Measurements from ENCODE around the gene WFDC2.

WFDC2 gene, protein sequence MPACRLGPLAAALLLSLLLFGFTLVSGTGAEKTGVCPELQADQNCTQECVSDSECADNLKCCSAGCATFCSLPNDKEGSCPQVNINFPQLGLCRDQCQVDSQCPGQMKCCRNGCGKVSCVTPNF

DNA sequence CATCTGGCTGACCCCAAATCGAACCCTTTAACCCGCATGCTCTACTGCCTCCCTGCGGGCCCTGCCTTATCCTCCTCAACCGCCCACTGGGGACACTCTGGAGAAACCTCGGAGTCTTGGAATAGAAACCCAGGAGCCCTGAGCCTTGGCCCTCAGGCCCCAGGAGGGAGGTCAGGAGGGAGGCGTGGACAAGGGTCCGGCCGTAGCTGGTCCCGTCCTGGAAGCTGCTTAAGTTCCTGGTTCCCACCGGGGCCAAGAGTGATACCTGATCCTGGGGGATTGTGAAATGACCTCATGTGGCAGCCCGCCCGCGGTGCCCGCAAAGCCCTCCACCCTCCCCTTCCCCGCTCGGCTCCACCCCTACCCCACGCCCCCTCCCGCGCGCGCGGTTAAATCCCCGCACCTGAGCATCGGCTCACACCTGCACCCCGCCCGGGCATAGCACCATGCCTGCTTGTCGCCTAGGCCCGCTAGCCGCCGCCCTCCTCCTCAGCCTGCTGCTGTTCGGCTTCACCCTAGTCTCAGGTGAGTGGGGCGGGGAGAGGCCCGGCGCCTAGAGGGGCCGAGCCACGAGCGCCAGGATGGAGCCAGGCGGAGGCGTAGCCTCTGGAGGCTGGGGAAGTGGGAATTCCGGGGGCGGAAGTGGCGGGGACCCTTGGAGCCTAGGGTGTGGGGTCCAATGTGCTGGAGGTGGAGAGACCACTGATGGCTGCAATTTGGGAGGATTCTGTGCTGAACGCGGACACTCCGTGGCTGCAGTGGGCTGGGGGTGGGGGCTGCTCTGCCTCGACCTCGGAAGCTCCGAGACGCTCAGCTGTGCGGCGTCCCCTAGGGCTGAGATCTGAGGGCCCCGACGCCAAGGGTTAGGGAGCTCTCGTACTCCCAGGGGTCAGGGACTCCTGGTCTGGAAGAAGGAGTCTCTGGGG, at the start of gene WFDC2:
WFDC2 (plus strand) TSS at position 418 of the 926 bp plus-strand sequence; CDS start at position 447, 29 bp downstream.
- DNase-seq: no peak

DNA sequence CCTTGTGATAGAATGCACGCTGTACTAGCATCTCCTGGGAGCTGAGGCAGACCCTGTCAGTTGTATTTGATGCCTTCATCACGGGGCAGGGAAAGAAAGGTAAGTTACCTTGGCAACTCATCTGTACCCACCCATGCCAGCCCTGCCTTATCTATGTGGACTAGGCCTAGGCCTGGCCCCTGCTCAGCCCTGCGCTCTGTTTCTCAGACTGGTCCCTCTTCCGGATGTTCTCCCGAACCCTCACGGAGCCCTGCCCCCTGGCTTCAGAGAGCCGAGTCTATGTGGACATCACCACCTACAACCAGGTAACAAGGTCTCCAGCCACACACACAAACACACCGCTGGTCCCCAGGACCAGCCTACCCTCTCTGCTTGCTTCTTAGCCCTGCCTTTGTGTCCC, 49.4 kb upstream of the WFDC2 start:
- DNase-seq: no peak

DNA sequence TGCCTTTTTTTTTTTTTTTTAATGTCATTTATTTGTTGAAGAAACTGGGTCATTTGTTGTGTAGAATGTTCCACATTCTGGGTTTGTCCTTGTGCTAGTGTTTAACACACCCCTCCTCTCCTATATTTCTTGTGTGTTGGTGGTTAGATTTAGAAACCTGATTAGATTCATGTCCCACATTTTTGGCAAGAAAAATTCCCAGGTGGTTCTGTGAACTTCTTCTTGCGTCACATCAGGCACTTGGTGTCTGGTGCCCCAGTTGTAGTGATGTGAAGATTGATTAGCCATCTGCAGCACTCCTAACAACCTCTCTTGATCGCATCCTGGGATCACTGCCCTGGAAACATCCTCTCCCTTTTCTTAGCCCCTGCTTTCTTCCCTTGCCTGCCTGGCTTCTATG, 45.9 kb upstream of the WFDC2 start:
- no peak for DNase-seq

DNA sequence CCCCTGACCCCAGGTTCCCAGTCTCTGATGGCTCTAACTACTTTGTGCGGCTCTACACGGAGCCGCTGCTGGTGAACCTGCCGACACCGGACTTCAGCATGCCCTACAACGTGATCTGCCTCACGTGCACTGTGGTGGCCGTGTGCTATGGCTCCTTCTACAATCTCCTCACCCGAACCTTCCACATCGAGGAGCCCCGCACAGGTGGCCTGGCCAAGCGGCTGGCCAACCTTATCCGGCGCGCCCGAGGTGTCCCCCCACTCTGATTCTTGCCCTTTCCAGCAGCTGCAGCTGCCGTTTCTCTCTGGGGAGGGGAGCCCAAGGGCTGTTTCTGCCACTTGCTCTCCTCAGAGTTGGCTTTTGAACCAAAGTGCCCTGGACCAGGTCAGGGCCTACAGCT, 44.0 kb upstream of the WFDC2 start:
- DNase-seq: no peak

DNA sequence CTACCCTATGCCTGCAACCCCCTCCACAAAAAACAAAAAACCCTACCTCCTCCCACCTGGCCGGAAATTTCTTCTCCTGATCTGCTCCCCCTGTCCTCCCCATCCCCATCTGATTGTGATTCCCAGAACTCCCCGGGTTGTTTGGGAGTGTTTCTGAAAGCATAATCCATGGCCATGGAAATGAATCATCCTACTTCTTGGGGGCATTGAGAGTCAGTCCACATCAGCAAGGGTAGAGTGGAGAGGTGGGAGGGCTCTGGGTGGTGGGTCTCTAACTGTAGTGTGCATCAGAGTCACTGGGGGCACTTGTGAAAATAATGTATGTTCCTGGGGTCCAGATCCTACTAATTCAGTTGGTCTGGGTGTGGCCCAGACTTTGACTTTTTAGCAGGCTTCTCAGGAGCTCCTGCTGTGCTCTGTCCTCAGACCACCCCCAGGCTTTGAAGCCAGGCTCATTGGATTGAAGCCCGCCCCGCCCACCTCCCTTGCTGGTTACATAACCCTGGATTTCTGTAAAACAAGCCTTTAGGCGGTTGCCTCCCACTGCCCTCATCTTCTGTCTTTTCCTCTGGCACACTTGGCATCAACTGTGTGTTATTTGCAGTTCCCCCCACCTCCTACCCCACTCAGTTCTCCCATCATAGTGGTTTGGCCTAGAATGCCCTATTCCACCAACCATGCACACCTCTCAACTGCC, 43.1 kb upstream of the WFDC2 start:
- DNase-seq: no peak

DNA sequence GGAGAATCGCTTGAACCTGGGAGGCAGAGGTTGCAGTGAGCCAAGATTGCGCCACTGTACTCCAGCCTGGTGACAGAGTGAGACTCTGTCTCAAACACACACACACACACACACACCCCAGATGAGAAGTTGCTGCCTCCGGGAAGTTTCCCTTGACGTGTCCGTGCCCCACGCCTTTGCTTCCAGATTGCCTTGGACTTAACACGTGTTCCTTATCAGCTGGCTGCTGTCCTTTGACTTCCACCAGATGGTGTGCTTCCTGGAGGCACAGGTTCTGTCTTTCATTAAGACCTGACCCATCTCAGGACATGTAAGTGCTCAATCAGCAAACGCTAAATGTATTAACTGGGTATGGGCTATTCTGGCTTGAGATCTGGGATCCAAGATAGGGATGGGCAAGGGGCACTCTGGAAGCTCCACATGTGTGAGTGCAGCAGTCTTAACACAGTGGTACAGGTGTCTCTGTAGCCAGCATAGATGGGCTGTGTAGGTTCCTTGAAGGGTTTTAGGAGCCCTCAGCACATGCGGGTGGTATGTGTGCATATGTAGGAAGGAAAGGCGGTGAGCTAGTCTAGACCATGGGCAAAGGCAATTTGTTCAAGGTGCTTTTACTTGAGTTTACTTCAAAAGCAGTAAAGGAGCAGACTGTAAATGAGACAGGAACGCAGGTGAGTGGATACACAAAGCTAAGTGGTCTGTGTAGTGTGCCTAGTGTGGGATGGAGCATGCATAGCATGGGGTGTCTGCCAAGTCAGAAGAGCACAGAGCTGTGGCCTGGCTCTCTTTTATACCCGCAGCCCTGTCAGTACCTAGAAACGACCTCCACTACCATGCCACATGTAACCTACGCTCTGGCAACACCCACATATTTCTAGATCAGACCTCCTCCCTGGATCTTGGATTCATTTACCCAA, 42.1 kb upstream of the WFDC2 start:
- no peak for DNase-seq

DNA sequence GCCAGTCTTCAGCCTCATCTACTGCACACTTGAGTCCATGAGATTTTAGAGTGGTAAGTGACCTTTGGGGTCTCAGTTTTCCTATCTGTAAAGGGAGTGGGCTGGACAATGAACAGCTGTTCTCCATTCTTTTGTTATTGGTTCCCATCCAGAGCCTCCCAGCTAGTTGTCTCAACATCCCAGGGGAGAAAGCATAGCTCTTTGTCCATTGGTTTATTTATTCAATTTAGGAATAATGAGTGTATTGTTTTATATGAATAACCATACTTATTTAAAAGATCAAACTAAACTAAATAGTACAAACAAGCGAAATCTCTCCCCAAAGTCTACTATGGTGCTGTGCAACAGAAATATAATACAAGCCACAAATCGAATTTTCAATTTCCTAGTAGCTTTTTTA, 39.9 kb upstream of the WFDC2 start:
- DNase-seq: no peak

DNA sequence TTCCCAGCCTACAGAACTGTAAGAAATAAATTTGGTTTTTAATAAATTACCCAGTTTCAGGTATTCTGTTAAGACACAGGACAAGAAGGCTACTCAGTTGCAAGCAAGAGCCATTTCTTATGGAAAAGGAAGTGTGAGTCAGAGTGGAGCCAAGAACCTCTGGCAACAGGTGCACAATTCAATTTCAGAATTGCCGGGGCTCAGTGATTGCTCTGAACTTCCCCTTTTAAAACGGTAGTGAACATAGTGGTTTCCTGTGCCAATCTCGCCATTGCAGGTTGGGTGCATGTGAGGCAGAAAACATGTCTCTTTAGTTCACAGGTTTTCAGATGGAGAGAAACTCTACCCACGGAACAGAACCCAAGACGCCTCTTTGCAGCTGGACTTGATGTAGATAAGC, 37.3 kb upstream of the WFDC2 start:
- no peak for DNase-seq

DNA sequence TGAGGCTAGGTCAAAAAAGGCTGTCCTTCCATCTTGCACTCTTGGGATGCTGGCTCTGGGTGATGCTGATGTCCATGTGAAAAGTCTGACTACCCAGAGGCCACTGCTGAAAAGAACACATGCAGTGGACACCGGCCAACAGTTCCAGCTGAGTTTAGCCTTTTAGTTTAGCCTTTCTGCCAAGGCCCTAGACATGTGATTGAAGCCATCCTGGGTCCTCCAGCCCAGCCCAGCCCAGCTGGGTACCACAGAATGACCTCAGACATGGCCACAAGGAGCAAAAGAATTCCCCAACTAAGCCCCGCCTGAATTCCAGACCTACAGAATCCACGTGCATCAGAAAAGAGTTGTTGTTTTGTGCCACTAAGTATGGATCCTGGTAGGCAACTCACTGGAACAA, 36.2 kb upstream of the WFDC2 start:
- DNase-seq: no peak

DNA sequence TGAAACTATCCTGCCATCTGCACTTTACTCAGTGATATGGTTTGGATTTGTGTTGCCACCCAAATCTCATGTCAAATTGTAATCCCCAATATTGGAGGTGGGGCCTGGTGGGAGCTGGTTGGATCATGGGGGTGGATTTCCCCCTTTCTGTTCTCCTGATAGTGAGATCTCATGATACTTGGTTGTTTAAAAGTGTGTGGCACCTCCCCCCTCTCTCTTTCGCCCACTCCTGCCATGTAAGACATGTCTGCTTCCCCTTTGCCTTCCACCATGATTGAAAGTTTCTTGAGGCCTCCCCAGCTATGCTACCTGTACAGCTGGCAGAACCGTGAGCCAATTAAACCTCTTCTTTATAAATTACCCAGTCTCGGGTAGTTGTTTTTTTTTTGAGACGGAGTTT, 35.6 kb upstream of the WFDC2 start:
- DNase-seq: no peak

DNA sequence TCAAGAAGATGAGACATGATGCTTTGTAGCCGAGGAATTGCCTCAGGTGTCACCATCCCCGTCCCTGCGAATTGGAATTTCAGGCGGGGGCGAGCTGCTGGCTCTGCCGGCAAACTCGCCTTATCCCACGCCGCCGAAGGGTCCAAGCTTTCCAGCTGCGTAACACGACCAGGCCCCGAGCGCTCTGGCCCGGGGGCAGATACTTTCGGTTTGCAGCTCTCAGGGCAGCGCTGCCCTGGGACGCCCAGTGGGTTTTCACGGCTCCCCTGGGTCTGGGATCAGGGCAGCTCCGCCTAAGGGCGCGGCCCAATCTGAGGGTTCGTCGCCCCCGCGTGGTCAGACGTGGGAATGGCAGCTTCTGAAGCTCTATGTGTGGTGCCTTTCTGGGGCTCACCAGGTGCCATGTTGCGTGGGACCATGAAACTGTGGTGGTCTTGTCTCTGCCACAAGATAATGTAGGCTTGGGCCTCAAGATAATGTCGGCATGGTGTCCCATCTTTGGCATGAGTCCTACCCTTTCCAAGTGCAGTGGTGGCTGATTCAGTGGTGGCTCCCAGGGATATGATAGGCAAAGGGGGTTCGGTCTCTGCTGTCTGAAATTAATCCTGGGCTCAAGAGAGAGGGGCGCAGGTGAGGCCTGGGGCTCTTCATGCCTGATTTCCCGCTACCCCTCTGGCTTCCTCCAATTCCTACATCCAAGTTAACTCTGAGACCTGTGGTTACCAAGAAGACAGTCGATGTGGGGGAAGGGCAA, 32.6 kb upstream of the WFDC2 start:
- peak; percentile 42 to 76 for DNase-seq

DNA sequence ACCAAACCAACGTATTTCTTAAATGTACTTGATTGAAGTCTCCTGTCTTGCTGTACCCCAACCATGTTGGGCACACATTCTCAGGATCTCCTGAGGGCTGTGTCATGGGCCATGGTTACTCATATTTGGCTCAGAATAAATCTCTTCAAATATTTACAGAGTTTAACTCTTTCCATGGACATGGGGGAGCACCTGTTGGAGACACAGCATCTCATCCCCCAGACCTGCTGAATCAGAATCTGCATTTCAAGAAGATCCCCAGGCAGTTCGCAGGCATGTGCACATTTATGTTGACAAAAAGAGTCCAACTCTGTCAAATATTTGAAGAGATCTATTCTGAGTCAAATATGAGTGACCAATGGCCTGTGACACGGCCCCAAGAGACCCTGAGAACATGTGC, 29.1 kb upstream of the WFDC2 start:
- DNase-seq: no peak

DNA sequence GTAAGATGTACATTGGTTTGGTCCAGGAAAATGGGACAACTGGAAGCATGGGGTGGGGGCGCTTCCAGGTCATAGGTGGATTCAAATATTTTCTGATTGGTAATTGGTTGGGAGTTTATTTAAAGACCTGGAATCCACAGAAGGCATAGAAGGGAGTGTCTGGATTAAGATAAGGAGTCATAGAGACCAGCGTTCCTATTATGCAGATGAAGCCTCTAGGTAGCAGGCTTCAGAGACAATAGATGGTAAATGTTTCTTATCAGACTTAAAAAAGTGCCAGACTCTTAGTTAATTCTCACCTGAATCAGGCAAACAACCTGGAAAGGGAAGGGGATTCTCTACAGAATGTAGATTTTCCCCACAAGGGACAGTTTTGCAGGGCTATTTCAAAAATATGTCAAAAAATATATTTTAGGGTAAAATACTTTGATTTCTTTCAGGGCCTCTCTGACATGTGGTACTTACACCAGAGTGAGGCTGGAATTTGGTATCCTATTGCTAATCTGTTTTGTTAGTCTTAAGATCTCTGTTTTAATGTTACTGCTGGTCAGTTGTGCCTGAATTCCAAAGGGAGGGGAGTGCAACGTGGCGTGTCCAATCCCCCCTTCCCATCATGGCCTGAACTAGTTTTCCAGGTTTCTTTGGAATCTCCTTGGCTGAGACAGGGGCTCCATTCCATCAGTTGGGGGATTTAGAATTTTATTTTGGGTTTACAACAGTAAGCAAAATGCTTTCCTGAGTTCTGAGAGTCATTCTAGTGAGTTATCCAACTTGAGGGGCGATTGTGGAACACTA, 28.5 kb upstream of the WFDC2 start:
- no peak for DNase-seq

DNA sequence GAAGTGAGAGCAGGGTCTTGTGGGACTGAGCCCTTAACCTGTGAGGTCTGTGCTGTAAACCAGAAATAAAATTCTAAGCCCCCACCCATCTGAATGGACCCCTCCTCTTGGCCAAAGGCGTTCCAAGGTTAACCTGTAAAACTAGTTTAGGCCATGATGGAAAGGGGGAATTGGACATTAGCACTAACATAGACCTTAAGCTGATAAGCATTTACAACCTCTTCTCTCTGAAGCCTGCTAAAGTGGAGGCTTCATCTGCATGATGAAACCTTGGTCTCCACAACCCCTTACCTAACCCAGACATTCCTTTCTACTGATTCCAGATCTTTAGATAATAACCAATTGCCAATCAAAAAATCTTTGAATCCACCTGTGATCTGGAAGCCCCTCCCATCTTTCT, 27.8 kb upstream of the WFDC2 start:
- DNase-seq: no peak

DNA sequence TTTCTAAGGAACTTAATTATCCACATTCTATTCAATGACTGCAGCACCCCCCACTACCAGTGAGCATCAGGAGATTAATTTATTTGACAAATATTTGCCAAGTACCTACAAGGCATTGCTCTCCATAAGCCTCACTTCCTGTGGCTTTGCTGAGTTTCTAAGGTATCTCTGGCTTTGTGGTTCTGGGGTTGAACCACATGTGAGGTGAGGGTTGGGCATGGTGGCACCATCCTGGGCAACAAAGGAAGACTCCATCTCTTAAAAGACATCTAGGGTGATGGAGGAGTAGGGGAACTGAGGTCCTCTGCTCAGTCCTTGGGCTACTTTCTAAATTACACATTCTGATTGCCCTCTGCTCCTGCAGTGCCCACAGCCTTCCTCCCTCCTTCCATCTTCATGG, 25.5 kb upstream of the WFDC2 start:
- DNase-seq: no peak

DNA sequence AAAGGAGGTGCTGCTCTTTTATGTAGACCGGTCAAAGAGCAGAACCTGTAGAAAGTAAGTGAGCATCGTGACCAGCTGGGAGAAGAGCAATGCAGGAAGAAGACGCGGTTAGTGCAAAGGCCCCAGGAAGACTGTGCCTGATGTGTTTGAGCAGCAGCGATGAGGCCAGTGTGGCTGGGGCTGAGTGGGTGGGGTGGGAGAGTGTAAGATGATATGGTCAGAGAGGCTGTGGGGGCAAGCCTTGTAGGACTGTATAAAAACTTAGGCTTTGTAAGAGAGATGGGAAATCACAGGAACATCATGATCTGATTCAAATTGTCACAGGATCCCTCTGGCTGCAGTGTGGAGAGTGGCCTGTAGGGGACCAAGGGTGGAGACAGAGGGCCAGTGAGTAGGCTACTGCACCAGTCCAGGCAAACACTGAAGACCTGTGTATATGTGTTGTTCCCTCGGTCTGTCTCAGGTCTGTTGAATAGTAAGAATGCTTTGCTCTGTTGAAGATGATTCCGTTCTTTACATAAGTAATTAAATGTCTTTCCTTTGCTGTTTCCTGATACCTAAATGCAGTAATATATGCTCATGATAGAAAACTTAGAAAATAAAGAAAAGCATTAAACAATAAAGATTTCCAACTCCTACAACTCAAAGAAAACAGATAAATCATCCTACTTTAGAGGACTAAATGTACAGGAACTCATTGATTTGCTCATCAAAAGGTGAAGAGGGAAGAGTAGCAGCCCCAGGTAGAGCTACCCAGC, 23.6 kb upstream of the WFDC2 start:
- peak in 1 of 2 experiments; percentile 33 for DNase-seq

DNA sequence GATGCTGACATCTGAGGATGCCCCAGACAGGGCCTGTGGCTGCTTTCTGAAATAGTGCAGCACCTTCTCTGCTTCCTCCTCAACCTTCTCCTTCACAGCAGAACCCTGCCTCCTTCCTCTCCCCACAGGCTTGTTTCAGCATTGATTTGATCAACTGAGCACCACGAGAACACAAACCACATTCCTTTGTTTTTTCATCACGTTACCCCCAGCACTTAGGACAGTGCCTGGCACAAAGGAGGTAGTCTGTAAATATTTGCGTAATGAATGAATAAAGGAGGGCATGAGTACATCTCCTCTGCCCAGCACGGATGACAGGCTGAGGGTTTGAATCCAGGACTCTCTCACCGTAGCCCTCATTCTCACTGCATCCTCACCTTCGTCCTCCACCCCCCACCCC, 21.3 kb upstream of the WFDC2 start:
- no peak for DNase-seq

DNA sequence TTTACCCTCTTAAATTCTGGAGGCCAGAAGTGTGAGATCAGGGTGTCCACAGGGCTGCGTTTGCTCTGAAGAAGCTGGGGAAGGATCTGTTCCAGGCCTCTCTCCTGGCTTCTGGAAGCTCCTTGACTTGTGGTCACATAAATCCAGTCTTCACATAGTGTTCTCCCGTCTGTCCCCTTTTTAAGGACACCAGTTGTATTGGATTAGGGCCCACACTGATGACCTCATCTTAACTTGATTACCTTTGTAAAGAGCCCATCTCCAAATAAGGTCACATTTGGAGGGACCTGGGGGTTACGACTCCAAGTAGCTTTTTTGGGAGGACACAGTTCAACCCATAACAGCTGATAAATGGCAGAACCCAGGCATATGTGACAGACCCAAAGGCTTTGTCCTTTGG, 20.0 kb upstream of the WFDC2 start:
- no peak for DNase-seq

DNA sequence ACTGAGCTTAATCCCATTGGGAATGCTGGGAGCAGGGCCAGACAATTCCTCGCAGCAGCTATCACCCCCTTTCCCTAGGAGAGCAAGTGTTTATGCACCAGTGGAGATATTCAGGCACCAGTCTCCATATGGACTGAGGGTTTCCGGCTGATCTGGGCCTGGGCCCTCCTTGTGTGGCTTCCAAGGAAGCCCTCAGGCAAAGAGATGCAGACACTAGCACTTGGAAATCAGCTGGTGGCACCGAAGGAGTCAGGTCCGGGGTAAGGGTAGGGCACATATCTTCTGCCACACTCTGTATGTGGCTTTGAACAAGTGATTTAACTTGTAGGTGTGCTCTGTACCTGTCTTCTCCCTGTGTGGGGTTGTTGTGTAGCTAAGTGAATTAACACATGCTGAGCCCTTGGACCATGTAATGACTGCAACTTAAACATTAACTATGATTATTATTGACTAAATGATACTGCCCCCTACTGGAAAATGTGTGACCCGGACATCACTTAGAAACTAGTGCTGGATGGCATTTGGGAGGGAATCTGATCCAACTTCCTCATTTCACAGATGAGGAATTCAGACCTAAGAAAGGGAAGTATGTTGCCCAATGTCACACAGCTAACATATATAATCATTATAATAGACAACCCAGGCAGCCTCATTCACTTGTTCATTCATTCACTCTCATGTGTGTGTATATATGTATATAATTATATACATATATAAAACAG, 19.3 kb upstream of the WFDC2 start:
- DNase-seq: peak in 1 of 2 experiments; percentile 26

DNA sequence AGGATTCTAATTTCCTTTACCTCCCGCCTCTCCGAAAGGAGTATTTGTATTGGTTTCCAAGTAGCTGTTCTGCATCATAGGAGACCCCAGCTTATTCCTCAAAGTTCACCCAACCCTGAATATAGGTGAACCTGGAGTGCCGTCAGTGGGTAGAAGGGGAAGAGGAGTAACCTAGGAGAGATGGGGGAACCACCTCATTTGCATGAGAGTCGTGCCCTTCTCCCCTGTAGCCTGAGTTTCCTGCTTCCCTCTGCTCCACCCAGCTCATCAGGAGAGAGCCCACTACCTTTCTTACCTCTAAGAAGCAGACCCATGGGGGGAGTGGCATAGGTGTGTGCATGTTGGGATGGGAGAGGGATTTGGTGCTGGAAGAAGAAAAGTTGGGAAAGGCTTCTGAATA, 17.3 kb upstream of the WFDC2 start:
- DNase-seq: no peak

All from SW 1271 (cell line).